Activated CD4-positive, alpha-beta T cell treated with anti-CD3 and anti-CD28 coated beads, Interleukin-2, amount 10 ng/mL, durations not matched to agents 7 days and 5 days (primary cell): Measurements from ENCODE around the gene ADGRD2. TPM values are rescaled to one million over a fixed set of nuclear protein-coding genes. Genes with fewer than 3 reads are reported as not detected.

ENCODE experiments used
- CTCF ChIA-PET: fragments of 350-600 bp; sonication (Branson Sonifier 250); formaldehyde crosslinking; loops from one replicate; lab custom pipeline; 2021; ENCODE audit warnings: antibody characterized with exemption; lab: Charles Lee
- POLR2A ChIA-PET: fragments of 350-600 bp; sonication (Branson Sonifier 250); formaldehyde crosslinking; loops from one replicate; lab custom pipeline; 2021; ENCODE audit warnings: antibody characterized with exemption; lab: Charles Lee
- DNase-seq: peaks from one replicate; pipeline ENCODE4 v3.0.0-alpha.2; 2020
- H3K27ac Mint-ChIP-seq: one replicate; pipeline ENCODE4 v1.8.0; 2021; ENCODE audit warnings: mild to moderate bottlenecking, moderate library complexity, mixed read lengths
- H3K27me3 Mint-ChIP-seq: one replicate; pipeline ENCODE4 v1.8.0; 2021; ENCODE audit warnings: mixed read lengths
- H3K36me3 Mint-ChIP-seq: one replicate; pipeline ENCODE4 v1.8.0; 2021; ENCODE audit warnings: low read depth, mixed read lengths
- H3K4me1 Mint-ChIP-seq: one replicate; pipeline ENCODE4 v1.8.0; 2021; ENCODE audit warnings: mixed read lengths
- H3K4me3 Mint-ChIP-seq: one replicate; pipeline ENCODE4 v1.8.0; 2021; ENCODE audit warnings: mild to moderate bottlenecking, moderate library complexity, mixed read lengths
- H3K9me3 Mint-ChIP-seq: one replicate; pipeline ENCODE4 v1.8.0; 2021; ENCODE audit warnings: mixed read lengths
- total RNA-seq, 2 experiments: library from RNA; stranded (reverse); gene quantifications; one replicate each; pipeline ENCODE4 v1.2.3, GENCODE V29; 2021

Gene ADGRD2
- total RNA-seq, 2 experiments from 2014 or later, result not detected

DNA sequence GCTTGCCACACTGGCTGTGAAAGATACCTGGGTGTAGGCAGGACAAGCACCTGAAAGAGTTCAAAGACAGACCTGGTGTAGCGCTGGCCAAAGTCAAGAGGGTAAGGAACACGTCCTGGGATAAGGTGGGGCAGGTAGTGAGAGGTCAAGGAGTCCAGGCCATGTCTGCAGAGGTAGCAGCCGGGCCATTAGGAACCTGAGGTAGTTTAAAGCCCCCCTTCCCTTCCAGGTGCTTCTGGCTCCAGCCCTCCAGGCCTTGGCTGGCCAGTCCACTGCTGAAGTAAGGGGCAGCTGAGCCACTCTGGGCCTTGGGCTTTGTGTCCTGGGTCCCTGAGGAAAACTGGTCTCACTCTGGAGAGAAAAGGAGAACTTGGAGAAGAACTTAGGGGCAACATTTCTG lies 70.9 kb downstream of the ADGRD2 start:
- Mint-ChIP-seq H3K27ac (no peak overlapping the region), H3K4me3 (no peak overlapping the region), H3K27me3 (peaks cover 3% of the 10 kb centered on the region), H3K36me3 (no peaks in the 10 kb centered on the region), H3K4me1 (no peaks in the 10 kb centered on the region), H3K9me3 (no peaks in the 10 kb centered on the region)
- ChIA-PET POLR2A (no interaction called here), CTCF (no interaction called here)
- no peak for DNase-seq

DNA sequence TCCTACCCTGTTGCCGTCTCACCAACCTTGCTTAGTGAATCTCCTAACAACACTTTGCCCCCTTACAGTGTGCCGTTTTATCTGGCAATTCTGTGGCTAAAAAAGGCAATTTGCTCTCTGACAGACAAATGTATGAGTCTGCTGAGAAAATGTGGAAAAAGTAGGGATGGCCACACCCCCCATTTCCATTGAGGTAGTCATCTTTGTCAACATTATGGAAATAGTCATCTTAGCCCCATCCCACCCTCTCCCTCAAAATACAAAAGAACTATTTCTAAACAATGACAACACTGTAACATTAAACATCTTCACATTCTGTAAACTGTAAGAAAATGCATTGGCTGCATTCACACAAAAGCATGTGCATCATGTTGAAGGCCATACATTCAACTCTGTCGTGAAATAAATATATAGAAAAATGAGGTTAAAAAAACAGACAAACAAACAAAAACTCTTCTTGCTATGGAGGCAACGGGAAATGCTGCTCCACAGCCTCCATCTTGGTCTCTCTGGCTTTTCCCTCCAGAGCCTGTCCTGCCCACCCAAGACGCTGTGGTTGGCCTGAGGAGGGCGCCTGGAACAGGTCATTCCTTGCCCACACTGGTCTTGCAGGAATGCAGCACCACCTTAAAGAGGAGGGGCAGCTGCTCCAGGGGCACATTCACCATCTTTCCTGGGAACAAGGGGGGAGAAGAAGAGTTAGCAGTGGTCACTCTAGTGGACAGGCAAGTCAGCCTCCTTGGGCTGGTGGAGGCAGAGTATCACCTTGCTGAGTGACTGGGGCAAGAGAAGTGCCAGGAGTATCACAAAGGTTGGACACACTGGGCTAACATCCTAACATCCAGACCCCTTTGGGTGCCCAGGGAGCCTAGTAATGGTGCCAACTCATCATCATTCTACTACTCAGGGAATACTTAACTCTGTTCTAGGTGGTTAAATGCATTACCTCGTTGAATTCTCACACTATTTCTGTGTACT lies 72.2 kb downstream of the ADGRD2 start:
- Mint-ChIP-seq H3K27me3 (peaks cover 3% of the 10 kb centered on the region), H3K27ac (no peak overlapping the region), H3K36me3 (no peaks in the 10 kb centered on the region), H3K9me3 (no peaks in the 10 kb centered on the region), H3K4me3 (no peak overlapping the region), H3K4me1 (no peaks in the 10 kb centered on the region)
- DNase-seq, result no peak
- POLR2A ChIA-PET, result no interaction called here
- CTCF ChIA-PET, result interaction anchor here (1.9 kb wide), 1 partner anchor 14 kb away, joined by 11 read pairs; no protein-coding TSS in a partner anchor

DNA sequence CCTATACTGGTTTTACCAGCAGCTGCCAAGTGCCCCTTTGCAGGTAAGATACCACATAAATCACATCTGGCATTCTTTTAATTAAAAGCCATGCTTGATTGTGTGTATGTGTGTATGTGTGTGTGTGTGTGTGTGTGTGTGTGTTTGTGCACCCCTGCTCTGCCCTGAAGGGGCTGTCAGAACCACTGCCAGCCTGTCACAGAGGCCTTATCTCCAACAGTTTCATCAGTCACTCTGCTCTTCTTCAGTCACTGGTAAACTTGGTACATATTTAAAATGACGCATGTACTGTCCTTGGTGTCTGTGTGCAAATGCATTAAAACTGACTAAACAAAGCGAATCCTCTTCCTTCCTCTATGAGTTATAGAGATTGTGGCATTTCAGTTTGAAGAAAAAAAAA lies 75.9 kb downstream of the ADGRD2 start:
- H3K27ac Mint-ChIP-seq, result no peak overlapping the region
- no peaks in the 10 kb centered on the region for H3K9me3 Mint-ChIP-seq
- peaks cover 3% of the 10 kb centered on the region for H3K27me3 Mint-ChIP-seq
- CTCF ChIA-PET, result interaction anchor here (1.6 kb wide), 1 partner anchor 11 kb away, joined by 9 read pairs; no protein-coding TSS in a partner anchor
- H3K36me3 Mint-ChIP-seq, result no peaks in the 10 kb centered on the region
- no peak for DNase-seq
- no peaks in the 10 kb centered on the region for H3K4me1 Mint-ChIP-seq
- H3K4me3 Mint-ChIP-seq, result no peak overlapping the region
- POLR2A ChIA-PET, result no interaction called here

DNA sequence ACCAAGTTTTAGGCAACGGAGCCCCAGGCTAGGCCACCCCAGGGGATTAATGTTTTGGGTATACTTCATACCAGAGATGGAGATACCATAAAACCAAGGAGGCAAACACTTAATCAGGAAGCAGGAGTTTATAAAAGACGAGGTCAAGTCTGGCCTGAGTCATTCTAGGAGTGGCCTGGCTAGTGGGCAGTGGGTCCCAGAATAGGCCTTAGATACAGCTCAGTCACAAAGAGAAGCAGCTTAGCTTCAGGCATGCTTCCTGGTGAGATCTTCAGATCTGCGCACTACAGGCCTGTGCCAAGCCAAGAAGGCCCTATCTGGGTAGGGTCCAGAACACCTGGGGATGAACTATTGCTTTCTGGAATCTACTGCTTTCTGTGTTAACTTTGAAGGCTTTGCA lies 77.5 kb downstream of the ADGRD2 start:
- CTCF ChIA-PET, result interaction anchor here (1.5 to 1.6 kb wide), 2 partner anchors 9 kb away, joined by 3 to 9 read pairs; no protein-coding TSS in a partner anchor
- Mint-ChIP-seq H3K27ac (no peak overlapping the region), H3K36me3 (no peaks in the 10 kb centered on the region), H3K9me3 (no peaks in the 10 kb centered on the region), H3K4me1 (no peaks in the 10 kb centered on the region), H3K27me3 (peaks cover 3% of the 10 kb centered on the region), H3K4me3 (no peak overlapping the region)
- POLR2A ChIA-PET, result no interaction called here
- no peak for DNase-seq

Other genes starting within 250 kb of the ADGRD2 start
- 1 to 10 TPM; 7.0 to 8.0 TPM for gene NEK6, start 192.5 kb upstream of the ADGRD2 start, total RNA-seq
- gene PSMB7, start 35.0 kb upstream of the ADGRD2 start, total RNA-seq, result 100 to 1,000 TPM; 120 to 121 TPM
- gene NR5A1, start 56.9 kb downstream of the ADGRD2 start, total RNA-seq, result not detected